Measurements from ENCODE around the gene AVP. TPM values are rescaled to one million over a fixed set of nuclear protein-coding genes. Genes with fewer than 3 reads are reported as not detected.

AVP gene
- total and polyA plus RNA-seq, 2 of the 13 experiments (the other 11 are each of a cell fraction or from before 2014, with no cell fraction given), result 0.12 TPM; not detected in 1

DNA sequence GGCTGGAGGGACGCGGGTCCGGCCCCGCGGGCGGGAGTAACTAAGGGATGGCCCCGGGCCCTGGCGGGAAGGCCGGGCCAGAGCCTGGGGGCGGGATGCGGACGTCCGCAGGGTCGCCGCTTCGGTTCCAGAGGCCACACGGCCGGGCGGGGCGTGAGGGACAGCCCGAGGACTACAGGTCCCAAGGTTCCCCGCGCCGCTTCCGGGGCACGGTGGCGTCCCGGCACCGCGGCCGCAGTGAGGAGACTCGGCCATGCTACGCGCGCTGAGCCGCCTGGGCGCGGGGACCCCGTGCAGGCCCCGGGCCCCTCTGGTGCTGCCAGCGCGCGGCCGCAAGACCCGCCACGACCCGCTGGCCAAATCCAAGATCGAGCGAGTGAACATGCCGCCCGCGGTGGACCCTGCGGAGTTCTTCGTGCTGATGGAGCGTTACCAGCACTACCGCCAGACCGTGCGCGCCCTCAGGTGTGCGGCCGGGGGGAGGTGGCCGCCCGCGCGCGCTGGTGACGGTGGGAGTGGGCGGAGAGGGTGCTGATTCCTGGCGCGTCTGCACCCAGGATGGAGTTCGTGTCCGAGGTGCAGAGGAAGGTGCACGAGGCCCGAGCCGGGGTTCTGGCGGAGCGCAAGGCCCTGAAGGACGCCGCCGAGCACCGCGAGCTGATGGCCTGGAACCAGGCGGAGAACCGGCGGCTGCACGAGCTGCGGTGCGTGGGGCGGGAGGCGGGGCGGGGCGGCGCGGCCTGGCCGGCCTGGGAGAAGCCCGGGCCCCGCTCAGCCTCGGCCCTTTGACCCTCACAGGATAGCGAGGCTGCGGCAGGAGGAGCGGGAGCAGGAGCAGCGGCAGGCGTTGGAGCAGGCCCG lies 38.5 kb downstream of the AVP start, which contains the start of gene MRPS26 (continued):
- TF ChIP-seq, protein P1, sequence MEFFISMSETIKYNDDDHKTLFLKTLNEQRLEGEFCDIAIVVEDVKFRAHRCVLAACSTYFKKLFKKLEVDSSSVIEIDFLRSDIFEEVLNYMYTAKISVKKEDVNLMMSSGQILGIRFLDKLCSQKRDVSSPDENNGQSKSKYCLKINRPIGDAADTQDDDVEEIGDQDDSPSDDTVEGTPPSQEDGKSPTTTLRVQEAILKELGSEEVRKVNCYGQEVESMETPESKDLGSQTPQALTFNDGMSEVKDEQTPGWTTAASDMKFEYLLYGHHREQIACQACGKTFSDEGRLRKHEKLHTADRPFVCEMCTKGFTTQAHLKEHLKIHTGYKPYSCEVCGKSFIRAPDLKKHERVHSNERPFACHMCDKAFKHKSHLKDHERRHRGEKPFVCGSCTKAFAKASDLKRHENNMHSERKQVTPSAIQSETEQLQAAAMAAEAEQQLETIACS (CRISPR knock-in tag; IDR thresholded peaks at IDR 0.05), result peak; percentile 89
- TF ChIP-seq ZNF567 (CRISPR knock-in tag; IDR thresholded peaks at IDR 0.05; ENCODE audit: borderline replicate concordance) (peak; percentile 76), ELF3 (CRISPR knock-in tag; IDR thresholded peaks at IDR 0.05) (peak; percentile 82), BHLHE40 (IDR thresholded peaks at IDR 0.05; ENCODE audit: low read length) (no peak), KLF11 (CRISPR knock-in tag; IDR thresholded peaks at IDR 0.05) (peak; percentile 37; the same call in 1 of the 2 replicates), SAFB2 (CRISPR knock-in tag; IDR thresholded peaks at IDR 0.05; ENCODE audit: borderline replicate concordance, low read depth) (peak; percentile 99), NFE2L1 (CRISPR knock-in tag; IDR thresholded peaks at IDR 0.05; ENCODE audit: borderline replicate concordance) (no peak; the same call in none of the 2 replicates), POLR2G (IDR thresholded peaks at IDR 0.05; ENCODE audit: low read depth, low read length) (peak; percentile 97), HDAC6 (IDR thresholded peaks at IDR 0.05; ENCODE audit: low read depth, low read length) (0 out of 2 replicates have a peak, but pooled peaks have one; percentile 49), ZNF44 (CRISPR knock-in tag; IDR thresholded peaks at IDR 0.05) (peak; percentile 86), KDM2A (CRISPR knock-in tag; IDR thresholded peaks at IDR 0.05; ENCODE audit: borderline replicate concordance, low read depth) (peak; percentile 96), HMG20A (CRISPR knock-in tag; IDR thresholded peaks at IDR 0.05; ENCODE audit: borderline replicate concordance) (0 out of 2 replicates have a peak, but pooled peaks have one; percentile 31), ARNTL (CRISPR knock-in tag; IDR thresholded peaks at IDR 0.05) (peak; percentile 78; the same call in 1 of the 2 replicates)
- TF ChIP-seq, protein P2, sequence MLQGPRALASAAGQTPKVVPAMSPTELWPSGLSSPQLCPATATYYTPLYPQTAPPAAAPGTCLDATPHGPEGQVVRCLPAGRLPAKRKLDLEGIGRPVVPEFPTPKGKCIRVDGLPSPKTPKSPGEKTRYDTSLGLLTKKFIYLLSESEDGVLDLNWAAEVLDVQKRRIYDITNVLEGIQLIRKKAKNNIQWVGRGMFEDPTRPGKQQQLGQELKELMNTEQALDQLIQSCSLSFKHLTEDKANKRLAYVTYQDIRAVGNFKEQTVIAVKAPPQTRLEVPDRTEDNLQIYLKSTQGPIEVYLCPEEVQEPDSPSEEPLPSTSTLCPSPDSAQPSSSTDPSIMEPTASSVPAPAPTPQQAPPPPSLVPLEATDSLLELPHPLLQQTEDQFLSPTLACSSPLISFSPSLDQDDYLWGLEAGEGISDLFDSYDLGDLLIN (CRISPR knock-in tag; IDR thresholded peaks at IDR 0.05; ENCODE audit: borderline replicate concordance), result peak; percentile 87
- TF ChIP-seq, protein P3, sequence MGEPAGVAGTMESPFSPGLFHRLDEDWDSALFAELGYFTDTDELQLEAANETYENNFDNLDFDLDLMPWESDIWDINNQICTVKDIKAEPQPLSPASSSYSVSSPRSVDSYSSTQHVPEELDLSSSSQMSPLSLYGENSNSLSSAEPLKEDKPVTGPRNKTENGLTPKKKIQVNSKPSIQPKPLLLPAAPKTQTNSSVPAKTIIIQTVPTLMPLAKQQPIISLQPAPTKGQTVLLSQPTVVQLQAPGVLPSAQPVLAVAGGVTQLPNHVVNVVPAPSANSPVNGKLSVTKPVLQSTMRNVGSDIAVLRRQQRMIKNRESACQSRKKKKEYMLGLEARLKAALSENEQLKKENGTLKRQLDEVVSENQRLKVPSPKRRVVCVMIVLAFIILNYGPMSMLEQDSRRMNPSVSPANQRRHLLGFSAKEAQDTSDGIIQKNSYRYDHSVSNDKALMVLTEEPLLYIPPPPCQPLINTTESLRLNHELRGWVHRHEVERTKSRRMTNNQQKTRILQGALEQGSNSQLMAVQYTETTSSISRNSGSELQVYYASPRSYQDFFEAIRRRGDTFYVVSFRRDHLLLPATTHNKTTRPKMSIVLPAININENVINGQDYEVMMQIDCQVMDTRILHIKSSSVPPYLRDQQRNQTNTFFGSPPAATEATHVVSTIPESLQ (CRISPR knock-in tag; conservative IDR thresholded peaks at IDR 0.05), result 0 out of 2 replicates have a peak, but pooled peaks have one; percentile 46
- TF ChIP-seq, protein P4, sequence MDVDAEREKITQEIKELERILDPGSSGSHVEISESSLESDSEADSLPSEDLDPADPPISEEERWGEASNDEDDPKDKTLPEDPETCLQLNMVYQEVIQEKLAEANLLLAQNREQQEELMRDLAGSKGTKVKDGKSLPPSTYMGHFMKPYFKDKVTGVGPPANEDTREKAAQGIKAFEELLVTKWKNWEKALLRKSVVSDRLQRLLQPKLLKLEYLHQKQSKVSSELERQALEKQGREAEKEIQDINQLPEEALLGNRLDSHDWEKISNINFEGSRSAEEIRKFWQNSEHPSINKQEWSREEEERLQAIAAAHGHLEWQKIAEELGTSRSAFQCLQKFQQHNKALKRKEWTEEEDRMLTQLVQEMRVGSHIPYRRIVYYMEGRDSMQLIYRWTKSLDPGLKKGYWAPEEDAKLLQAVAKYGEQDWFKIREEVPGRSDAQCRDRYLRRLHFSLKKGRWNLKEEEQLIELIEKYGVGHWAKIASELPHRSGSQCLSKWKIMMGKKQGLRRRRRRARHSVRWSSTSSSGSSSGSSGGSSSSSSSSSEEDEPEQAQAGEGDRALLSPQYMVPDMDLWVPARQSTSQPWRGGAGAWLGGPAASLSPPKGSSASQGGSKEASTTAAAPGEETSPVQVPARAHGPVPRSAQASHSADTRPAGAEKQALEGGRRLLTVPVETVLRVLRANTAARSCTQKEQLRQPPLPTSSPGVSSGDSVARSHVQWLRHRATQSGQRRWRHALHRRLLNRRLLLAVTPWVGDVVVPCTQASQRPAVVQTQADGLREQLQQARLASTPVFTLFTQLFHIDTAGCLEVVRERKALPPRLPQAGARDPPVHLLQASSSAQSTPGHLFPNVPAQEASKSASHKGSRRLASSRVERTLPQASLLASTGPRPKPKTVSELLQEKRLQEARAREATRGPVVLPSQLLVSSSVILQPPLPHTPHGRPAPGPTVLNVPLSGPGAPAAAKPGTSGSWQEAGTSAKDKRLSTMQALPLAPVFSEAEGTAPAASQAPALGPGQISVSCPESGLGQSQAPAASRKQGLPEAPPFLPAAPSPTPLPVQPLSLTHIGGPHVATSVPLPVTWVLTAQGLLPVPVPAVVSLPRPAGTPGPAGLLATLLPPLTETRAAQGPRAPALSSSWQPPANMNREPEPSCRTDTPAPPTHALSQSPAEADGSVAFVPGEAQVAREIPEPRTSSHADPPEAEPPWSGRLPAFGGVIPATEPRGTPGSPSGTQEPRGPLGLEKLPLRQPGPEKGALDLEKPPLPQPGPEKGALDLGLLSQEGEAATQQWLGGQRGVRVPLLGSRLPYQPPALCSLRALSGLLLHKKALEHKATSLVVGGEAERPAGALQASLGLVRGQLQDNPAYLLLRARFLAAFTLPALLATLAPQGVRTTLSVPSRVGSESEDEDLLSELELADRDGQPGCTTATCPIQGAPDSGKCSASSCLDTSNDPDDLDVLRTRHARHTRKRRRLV (CRISPR knock-in tag; IDR thresholded peaks at IDR 0.05), result no peak
- TF ChIP-seq, protein P5, sequence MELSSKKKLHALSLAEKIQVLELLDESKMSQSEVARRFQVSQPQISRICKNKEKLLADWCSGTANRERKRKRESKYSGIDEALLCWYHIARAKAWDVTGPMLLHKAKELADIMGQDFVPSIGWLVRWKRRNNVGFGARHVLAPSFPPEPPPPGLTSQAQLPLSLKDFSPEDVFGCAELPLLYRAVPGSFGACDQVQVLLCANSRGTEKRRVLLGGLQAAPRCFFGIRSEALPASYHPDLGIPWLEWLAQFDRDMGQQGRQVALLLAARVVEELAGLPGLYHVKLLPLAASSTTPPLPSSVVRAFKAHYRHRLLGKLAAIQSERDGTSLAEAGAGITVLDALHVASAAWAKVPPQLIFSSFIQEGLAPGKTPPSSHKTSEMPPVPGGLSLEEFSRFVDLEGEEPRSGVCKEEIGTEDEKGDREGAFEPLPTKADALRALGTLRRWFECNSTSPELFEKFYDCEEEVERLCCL (CRISPR knock-in tag; IDR thresholded peaks at IDR 0.05; ENCODE audit: borderline replicate concordance), result peak; percentile 20

Measured in HepG2 (cell line).